Stomach (tissue), 4 donors: ENCODE results near the gene CES4A.

Experiments
- EP300 ChIP-seq: sonication (generic); formaldehyde crosslinking; IDR thresholded peaks from one replicate; pipeline ENCODE4 v1.6.1; 2017; ENCODE audit warnings: antibody characterized with exemption
- POLR2AphosphoS5 ChIP-seq, 3 donors: sonication (generic); formaldehyde crosslinking; IDR thresholded peaks; one replicate each; pipeline ENCODE4 v1.6.1; 2016; ENCODE audit warnings: antibody characterized with exemption in 3 of 3

- no peak for TF ChIP-seq EP300
- TF ChIP-seq POLR2AphosphoS5 (IDR thresholded peaks at IDR 0.05), result no peak
These were observed 27.8 kb downstream of the CES4A start for GRCh38 chr16:67016143-67016542.
